ENCODE measurements around the gene OR2V1.
"Not testable (repeated sequence)": the region's sequence is repeated elsewhere in the genome, so short reads cannot be mapped to it uniquely, and the experiment has no call there.

Gene OR2V1

GRCh38 chr5:181164076-181164952, 33.3 kb upstream of the OR2V1 start:
- peaks cover 49% of the 10 kb centered on the region for H3K27me3 Mint-ChIP-seq
- H3K4me1 Mint-ChIP-seq (ENCODE audit: low read depth): peaks cover 78% of the 10 kb centered on the region
- peak overlapping the region; percentile 66 for H3K4me3 Mint-ChIP-seq
- H3K27ac Mint-ChIP-seq: peak overlapping the region; percentile 85
- no peaks in the 10 kb centered on the region for H3K9me3 Mint-ChIP-seq
- H3K36me3 Mint-ChIP-seq (ENCODE audit: low read depth): no peaks in the 10 kb centered on the region

GRCh38 chr5:181163487-181164075, 32.6 kb upstream of the OR2V1 start:
- Mint-ChIP-seq H3K9me3 (no peaks in the 10 kb centered on the region), H3K4me1 (ENCODE audit: low read depth) (peaks cover 72% of the 10 kb centered on the region), H3K27me3 (peaks cover 42% of the 10 kb centered on the region), H3K36me3 (ENCODE audit: low read depth) (no peaks in the 10 kb centered on the region), H3K27ac (peak overlapping the region; percentile 85), H3K4me3 (peak overlapping the region; percentile 66)

- H3K4me3 Mint-ChIP-seq: peak overlapping the region; percentile 76
- H3K36me3 Mint-ChIP-seq (ENCODE audit: low read depth): no peaks in the 10 kb centered on the region
- H3K27ac Mint-ChIP-seq: peak overlapping the region; percentile 92
- H3K27me3 Mint-ChIP-seq: peaks cover 28% of the 10 kb centered on the region
- H3K9me3 Mint-ChIP-seq: no peaks in the 10 kb centered on the region
- H3K4me1 Mint-ChIP-seq (ENCODE audit: low read depth): peaks cover 55% of the 10 kb centered on the region
Observed at GRCh38 chr5:181161534-181162175, 30.7 kb upstream of the OR2V1 start.

DNA sequence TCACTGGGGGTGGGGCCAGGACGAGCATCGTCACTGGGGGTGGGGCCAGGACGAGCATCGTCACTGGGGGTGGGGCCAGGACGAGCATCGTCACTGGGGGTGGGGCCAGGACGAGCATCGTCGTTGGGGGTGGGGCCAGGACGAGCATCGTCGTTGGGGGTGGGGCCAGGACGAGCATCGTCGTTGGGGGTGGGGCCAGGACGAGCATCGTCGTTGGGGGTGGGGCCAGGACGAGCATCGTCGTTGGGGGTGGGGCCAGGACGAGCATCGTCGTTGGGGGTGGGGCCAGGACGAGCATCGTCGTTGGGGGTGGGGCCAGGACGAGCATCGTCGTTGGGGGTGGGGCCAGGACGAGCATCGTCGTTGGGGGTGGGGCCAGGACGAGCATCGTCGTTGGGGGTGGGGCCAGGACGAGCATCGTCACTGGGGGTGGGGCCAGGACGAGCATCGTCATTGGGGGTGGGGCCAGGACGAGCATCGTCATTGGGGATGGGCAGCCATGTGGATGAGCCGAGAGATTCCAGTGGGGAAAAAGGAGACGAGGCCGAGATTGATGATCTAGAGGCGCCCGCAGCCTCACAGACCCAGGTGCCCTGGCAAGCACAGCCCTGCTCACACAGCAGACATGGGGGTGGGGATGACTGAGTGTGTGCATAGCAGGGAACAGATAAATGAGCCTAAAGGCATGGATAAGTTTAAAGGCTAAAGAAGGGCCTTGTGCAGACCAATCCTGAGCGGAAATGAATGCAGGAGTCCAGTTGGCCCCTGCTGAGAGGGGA, 30.0 kb upstream of the OR2V1 start:
- Mint-ChIP-seq H3K27ac (peak overlapping the region; percentile 92), H3K4me3 (peak overlapping the region; percentile 76), H3K27me3 (peaks cover 21% of the 10 kb centered on the region), H3K4me1 (ENCODE audit: low read depth) (peaks cover 48% of the 10 kb centered on the region)
- H3K9me3 Mint-ChIP-seq; H3K36me3 Mint-ChIP-seq (ENCODE audit: low read depth): not testable (repeated sequence)

DNA sequence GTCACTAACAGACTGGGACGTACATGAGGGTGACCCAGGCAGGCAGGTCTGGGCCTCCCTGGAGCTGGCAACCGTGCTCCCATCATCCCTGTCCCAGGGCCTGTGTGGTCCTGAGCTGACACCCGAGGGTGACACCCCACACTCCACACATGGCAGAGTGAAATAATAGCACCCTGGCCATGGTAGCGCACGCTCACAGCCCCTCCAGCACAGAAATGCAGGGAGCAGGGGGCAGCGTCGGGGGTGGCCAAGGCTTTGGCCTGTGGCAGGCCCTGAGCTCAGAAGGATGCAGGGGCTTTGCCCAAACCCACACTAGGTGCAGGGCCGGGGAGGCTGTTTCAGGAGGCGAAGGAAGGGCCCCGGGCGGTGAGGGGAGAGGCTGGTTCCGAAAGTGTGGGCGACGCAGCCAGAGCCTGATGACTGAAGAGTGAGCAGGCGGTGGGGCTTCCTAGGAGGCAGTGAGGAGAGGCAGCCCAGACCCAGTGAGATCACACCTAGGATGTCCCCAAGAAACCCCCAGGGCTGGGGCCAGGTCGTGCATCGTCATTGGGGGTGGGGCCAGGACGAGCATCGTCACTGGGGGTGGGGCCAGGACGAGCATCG, 29.3 kb upstream of the OR2V1 start:
- peaks cover 41% of the 10 kb centered on the region for H3K4me1 Mint-ChIP-seq (ENCODE audit: low read depth)

DNA sequence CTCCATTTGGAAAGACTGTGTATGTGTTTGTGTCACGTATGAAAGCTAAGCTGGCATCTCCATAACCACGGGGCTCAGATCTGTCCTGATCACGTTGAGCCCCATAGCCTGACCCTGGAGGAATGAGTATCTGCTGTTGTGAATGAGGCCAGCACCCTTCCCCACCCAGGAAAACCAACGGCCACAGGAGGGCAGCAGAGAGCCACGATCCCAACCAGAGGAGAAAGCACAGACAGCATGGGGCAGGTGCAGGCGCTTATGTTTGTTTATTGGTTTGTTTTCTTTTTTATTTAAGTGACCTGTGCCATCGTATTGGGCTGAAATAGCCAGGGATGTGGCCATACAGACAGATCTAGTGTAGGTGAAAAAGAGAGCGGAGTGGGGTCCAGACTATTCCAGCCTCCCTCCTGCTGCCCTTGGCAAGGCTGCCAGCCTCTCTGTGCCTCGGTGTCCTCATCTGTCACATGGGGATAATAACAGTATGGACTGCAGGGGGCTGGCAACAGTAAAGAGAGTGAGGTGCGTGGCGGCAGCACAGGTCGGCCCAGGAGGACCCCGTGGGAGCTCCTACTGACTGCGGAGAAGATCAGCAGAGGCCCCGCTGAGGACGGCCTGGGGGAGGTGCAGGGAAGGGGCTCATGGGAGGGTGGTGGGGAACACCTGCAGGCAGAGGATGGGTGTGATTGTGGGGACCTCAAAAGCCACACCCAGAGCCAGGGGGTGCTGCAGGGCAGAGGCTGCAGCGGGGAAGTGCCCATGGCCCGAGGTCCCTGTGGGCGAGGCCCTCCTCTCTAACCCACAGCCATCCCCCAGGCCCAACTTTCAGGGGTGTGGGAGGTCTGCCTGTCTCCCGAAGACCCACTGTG, 28.6 kb upstream of the OR2V1 start:
- Mint-ChIP-seq H3K4me1 (ENCODE audit: low read depth) (peaks cover 37% of the 10 kb centered on the region), H3K4me3 (peak overlapping the region; percentile 30), H3K27me3 (peaks cover 14% of the 10 kb centered on the region), H3K9me3 (peaks cover 3% of the 10 kb centered on the region), H3K27ac (peak overlapping the region; percentile 42), H3K36me3 (ENCODE audit: low read depth) (no peaks in the 10 kb centered on the region)

More for the DNA sequence above, 29.3 kb upstream of the OR2V1 start:
- peak overlapping the region; percentile 30 for H3K4me3 Mint-ChIP-seq
- no peaks in the 10 kb centered on the region for H3K36me3 Mint-ChIP-seq (ENCODE audit: low read depth)
- H3K9me3 Mint-ChIP-seq: no peaks in the 10 kb centered on the region
- peak overlapping the region; percentile 88 for H3K27ac Mint-ChIP-seq
- peaks cover 15% of the 10 kb centered on the region for H3K27me3 Mint-ChIP-seq

DNA sequence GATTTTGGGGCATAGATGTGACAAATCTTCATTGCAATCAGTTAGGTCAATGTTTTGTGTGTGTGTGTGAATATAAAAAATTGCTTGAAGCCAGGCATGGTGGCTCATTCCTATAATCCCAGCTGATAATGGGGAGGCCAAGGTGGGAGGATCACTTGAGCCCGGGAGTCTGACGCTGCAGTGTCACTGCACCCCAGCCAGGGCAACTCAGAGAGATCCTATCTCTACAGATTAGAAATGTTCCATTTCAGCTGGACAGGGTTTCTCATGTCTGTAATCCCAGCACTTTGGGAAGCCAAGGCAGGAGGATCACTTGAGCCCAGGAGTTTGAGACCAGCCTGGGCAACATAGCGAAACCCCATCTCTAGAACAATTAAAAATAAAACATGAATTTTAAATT, 27.9 kb upstream of the OR2V1 start:
- H3K4me3 Mint-ChIP-seq: no peak overlapping the region
- H3K36me3 Mint-ChIP-seq (ENCODE audit: low read depth): no peaks in the 10 kb centered on the region
- peaks cover 13% of the 10 kb centered on the region for H3K27me3 Mint-ChIP-seq
- peaks cover 3% of the 10 kb centered on the region for H3K9me3 Mint-ChIP-seq
- no peak overlapping the region for H3K27ac Mint-ChIP-seq
- peaks cover 36% of the 10 kb centered on the region for H3K4me1 Mint-ChIP-seq (ENCODE audit: low read depth)

- peaks cover 3% of the 10 kb centered on the region for H3K9me3 Mint-ChIP-seq
- H3K27me3 Mint-ChIP-seq: peaks cover 7% of the 10 kb centered on the region
- peaks cover 24% of the 10 kb centered on the region for H3K4me1 Mint-ChIP-seq (ENCODE audit: low read depth)
- no peak overlapping the region for H3K27ac Mint-ChIP-seq
- no peak overlapping the region for H3K4me3 Mint-ChIP-seq
- no peaks in the 10 kb centered on the region for H3K36me3 Mint-ChIP-seq (ENCODE audit: low read depth)
Observed at GRCh38 chr5:181156758-181157157, 25.8 kb upstream of the OR2V1 start.

DNA sequence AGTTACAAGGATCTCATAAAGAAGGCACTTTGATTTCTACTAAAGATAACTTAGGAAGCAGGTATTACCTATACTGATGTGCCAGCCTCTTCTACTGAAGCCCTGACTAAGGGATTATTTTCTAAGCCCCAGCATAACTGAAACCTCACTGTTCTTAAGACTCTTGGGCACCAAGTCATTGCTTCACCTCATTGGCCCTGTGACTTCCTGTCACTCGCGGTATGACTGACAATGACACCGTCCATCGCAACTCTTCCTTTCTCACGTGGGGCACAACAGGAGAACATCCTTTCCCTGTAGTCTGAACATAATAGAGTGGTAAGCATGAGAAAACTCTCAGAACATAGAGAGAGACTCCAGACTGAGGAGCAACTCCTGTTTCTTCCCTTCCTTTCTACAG, 22.8 kb upstream of the OR2V1 start:
- Mint-ChIP-seq H3K4me1 (ENCODE audit: low read depth) (peaks cover 5% of the 10 kb centered on the region), H3K9me3 (peaks cover 3% of the 10 kb centered on the region), H3K4me3 (no peak overlapping the region), H3K27me3 (peaks cover 16% of the 10 kb centered on the region), H3K36me3 (ENCODE audit: low read depth) (no peaks in the 10 kb centered on the region), H3K27ac (no peak overlapping the region)

- peaks cover 22% of the 10 kb centered on the region for H3K27me3 Mint-ChIP-seq
- H3K36me3 Mint-ChIP-seq (ENCODE audit: low read depth): no peaks in the 10 kb centered on the region
Observed at GRCh38 chr5:181152406-181152805, 21.4 kb upstream of the OR2V1 start.

DNA sequence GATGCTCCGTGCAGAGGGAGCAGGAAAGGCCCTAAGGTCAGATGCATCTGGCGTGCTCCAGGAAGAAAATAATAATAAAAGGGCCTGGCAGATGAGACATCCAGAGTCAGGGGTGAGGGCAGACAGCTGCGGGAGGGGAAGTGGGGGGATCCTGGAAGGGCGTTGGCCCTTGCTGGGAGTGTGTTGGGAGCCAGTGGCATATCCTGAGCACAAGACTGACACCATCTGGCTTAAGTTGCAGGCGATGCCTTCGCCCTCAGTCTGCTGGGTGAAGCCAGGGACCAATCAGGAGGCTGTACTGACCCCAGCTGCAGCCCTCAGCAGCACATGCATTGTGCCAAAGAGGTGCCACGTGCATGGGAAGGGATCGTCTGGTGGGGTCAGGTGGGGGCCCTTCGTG, 20.2 kb upstream of the OR2V1 start:
- Mint-ChIP-seq H3K4me1 (ENCODE audit: low read depth) (peaks cover 5% of the 10 kb centered on the region), H3K27me3 (peaks cover 32% of the 10 kb centered on the region), H3K4me3 (no peak overlapping the region), H3K9me3 (peaks cover 3% of the 10 kb centered on the region), H3K36me3 (ENCODE audit: low read depth) (no peaks in the 10 kb centered on the region), H3K27ac (no peak overlapping the region)

More at GRCh38 chr5:181152406-181152805, 21.4 kb upstream of the OR2V1 start:
- Mint-ChIP-seq H3K9me3 (peaks cover 3% of the 10 kb centered on the region), H3K27ac (no peak overlapping the region), H3K4me1 (ENCODE audit: low read depth) (peaks cover 5% of the 10 kb centered on the region), H3K4me3 (no peak overlapping the region)

DNA sequence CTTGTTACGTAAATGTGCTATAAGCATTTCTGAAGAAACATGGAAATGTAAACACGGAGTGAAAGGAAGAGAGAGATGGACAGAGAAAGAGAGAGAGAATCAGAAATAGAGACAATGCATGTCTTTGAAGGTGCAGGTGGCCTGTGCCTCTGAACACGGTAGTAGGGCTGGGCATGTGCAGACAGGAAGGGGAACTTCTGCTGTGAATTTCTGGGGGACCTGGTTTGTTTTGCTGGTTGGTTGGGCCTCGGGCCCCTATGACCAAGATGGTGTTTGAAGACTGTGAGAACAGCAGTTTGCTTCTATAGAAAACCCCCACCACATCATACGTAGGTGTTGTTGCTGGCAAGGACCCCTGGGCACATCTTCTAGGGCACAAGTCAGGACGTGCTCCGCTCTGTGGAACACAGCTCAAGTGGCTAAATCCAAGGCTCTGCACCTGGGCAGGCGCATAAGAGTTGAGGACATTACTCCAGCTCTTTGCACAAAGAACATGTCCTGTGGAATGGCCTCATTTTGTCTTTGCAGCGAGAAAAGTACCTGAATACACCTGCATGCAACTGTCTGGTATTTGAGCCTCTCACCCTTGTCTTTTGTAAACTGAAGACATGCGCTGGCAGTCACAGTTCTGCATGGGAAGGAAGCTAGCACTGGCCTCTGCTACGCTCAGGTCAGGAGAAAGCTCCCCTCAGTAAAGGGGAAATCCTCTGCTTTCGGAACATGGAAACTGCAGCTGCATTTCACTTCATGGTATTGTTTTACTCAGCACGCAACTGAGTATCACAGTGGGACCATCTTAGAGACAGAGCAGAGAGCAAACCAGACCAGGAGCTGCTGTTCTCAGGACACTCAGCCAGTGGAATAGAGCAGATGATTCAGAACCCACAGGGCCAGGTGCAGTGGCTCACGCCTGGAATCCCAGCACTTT, 19.1 kb upstream of the OR2V1 start:
- Mint-ChIP-seq H3K36me3 (ENCODE audit: low read depth) (no peaks in the 10 kb centered on the region), H3K4me3 (no peak overlapping the region), H3K27me3 (peaks cover 36% of the 10 kb centered on the region), H3K27ac (no peak overlapping the region), H3K4me1 (ENCODE audit: low read depth) (peaks cover 5% of the 10 kb centered on the region), H3K9me3 (peaks cover 3% of the 10 kb centered on the region)

- H3K36me3 Mint-ChIP-seq (ENCODE audit: low read depth): no peaks in the 10 kb centered on the region
- H3K27me3 Mint-ChIP-seq: peaks cover 39% of the 10 kb centered on the region
- H3K9me3 Mint-ChIP-seq: no peaks in the 10 kb centered on the region
- no peak overlapping the region for H3K27ac Mint-ChIP-seq
- peaks cover 5% of the 10 kb centered on the region for H3K4me1 Mint-ChIP-seq (ENCODE audit: low read depth)
- no peak overlapping the region for H3K4me3 Mint-ChIP-seq
Observed at GRCh38 chr5:181149355-181149754, 18.4 kb upstream of the OR2V1 start.

Measured in stimulated activated naive CD8-positive, alpha-beta T cell treated with anti-CD3 and anti-CD28 coated beads, Interleukin-15, Interleukin-2, amounts not matched to agents 100 ng/mL and 50 ng/mL, for 24 hours (primary cell).